ENCODE results near the gene ARFRP1. TPM values are rescaled to one million over a fixed set of nuclear protein-coding genes. Genes with fewer than 3 reads are reported as not detected.

ARFRP1 gene
- total and polyA plus RNA-seq, 2 experiments from 2014 or later, result 16.7 to 24.6 TPM

DNA sequence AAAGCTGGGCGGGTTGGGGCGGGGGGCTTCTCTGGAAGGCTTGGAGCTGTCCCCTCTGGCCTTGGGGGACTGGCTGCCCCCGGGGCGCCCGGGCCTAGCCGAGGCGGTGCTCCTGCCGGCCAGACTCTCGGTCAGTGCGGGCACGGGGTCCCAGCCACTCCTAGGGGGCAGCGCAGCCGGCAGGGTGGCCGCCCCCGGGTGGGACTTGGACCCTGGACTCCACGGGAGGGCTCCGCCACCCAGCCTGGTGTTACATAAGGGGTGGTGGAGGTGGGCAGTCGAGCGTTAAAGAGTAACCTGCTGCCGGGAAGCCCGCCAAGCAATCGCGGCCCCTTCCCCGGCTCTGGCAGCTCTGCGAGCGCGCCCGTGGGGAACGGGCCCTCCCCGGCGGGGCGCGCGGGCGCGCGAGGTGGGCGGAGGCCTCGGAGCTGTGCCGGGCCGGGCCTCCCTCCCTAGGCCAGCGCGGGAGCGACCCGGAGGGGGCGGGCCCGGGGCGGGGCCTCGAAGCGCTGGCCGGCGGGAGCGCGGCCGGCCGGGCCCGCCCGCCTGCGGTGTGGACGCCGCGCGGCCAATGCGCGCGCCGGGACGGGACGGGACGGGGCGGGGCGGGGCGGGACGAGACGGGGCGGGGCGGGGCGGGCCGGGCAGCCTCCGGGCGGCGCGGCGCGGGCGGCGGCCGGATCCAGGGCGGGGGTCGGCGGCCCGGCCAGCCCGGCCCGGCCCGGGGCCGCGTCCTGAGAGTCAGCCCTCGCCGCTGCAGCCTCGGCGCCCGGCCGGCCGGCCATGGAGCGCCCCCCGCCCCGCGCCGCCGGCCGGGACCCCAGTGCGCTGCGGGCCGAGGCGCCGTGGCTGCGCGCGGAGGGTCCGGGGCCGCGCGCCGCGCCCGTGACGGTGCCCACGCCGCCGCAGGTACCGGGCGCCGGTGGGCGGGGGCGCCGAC lies 31.6 kb upstream of the ARFRP1 start, which contains the start of gene SLC2A4RG:
SLC2A4RG (plus strand) TSS at position 647 of the 940 bp plus-strand sequence; CDS start at position 784, 137 bp downstream.
- Histone ChIP-seq H3K79me2 (replicated peaks; ENCODE audit: insufficient read depth) (no peaks in the 10 kb centered on the region), H3K4me3 (peak within 1 kb of the TSS; percentile 71), H3K4me2 (peak within 1 kb of the TSS; percentile 91), H3K4me1 (ENCODE audit: insufficient read depth) (peaks cover 7% of the 10 kb centered on the region; the same call in 1 of the 2 replicates), H2AFZ (no peak within 1 kb of the TSS; the same call in 1 of the 2 replicates), H3K9me2 (ENCODE audit: insufficient read depth) (no peaks in the 10 kb centered on the region), H4K20me1 (replicated peaks; ENCODE audit: insufficient read depth) (no peaks in the 10 kb centered on the region), H3K36me3 (ENCODE audit: insufficient read depth) (no peaks in the 10 kb centered on the region), H3K27ac (ENCODE audit: low read depth) (peak within 1 kb of the TSS; percentile 50; the same call in 1 of the 2 replicates), H3F3A (replicated peaks; ENCODE audit: low read depth) (peaks cover 12% of the 10 kb centered on the region; the same call in 1 of the 2 replicates), H3K27me3 (ENCODE audit: insufficient read depth) (peaks cover 6% of the 10 kb centered on the region)
- Mint-ChIP-seq H3K36me3 (ENCODE audit: low read depth) (peaks cover 8% of the 10 kb centered on the region), H3K4me3 (peak within 1 kb of the TSS; percentile 68; the same call in 2 of the 3 replicates), H3K27ac (no peak within 1 kb of the TSS), H3K9me3 (no peaks in the 10 kb centered on the region), H3K4me1 (no peaks in the 10 kb centered on the region), H3K27me3 (ENCODE audit: insufficient read depth, low read depth, poor library complexity) (peaks cover 12% of the 10 kb centered on the region)
- DNase-seq (ENCODE audit: low spot score) (peak; percentile 79), ATAC-seq (peak; percentile 16)
- TF ChIP-seq, protein P1, sequence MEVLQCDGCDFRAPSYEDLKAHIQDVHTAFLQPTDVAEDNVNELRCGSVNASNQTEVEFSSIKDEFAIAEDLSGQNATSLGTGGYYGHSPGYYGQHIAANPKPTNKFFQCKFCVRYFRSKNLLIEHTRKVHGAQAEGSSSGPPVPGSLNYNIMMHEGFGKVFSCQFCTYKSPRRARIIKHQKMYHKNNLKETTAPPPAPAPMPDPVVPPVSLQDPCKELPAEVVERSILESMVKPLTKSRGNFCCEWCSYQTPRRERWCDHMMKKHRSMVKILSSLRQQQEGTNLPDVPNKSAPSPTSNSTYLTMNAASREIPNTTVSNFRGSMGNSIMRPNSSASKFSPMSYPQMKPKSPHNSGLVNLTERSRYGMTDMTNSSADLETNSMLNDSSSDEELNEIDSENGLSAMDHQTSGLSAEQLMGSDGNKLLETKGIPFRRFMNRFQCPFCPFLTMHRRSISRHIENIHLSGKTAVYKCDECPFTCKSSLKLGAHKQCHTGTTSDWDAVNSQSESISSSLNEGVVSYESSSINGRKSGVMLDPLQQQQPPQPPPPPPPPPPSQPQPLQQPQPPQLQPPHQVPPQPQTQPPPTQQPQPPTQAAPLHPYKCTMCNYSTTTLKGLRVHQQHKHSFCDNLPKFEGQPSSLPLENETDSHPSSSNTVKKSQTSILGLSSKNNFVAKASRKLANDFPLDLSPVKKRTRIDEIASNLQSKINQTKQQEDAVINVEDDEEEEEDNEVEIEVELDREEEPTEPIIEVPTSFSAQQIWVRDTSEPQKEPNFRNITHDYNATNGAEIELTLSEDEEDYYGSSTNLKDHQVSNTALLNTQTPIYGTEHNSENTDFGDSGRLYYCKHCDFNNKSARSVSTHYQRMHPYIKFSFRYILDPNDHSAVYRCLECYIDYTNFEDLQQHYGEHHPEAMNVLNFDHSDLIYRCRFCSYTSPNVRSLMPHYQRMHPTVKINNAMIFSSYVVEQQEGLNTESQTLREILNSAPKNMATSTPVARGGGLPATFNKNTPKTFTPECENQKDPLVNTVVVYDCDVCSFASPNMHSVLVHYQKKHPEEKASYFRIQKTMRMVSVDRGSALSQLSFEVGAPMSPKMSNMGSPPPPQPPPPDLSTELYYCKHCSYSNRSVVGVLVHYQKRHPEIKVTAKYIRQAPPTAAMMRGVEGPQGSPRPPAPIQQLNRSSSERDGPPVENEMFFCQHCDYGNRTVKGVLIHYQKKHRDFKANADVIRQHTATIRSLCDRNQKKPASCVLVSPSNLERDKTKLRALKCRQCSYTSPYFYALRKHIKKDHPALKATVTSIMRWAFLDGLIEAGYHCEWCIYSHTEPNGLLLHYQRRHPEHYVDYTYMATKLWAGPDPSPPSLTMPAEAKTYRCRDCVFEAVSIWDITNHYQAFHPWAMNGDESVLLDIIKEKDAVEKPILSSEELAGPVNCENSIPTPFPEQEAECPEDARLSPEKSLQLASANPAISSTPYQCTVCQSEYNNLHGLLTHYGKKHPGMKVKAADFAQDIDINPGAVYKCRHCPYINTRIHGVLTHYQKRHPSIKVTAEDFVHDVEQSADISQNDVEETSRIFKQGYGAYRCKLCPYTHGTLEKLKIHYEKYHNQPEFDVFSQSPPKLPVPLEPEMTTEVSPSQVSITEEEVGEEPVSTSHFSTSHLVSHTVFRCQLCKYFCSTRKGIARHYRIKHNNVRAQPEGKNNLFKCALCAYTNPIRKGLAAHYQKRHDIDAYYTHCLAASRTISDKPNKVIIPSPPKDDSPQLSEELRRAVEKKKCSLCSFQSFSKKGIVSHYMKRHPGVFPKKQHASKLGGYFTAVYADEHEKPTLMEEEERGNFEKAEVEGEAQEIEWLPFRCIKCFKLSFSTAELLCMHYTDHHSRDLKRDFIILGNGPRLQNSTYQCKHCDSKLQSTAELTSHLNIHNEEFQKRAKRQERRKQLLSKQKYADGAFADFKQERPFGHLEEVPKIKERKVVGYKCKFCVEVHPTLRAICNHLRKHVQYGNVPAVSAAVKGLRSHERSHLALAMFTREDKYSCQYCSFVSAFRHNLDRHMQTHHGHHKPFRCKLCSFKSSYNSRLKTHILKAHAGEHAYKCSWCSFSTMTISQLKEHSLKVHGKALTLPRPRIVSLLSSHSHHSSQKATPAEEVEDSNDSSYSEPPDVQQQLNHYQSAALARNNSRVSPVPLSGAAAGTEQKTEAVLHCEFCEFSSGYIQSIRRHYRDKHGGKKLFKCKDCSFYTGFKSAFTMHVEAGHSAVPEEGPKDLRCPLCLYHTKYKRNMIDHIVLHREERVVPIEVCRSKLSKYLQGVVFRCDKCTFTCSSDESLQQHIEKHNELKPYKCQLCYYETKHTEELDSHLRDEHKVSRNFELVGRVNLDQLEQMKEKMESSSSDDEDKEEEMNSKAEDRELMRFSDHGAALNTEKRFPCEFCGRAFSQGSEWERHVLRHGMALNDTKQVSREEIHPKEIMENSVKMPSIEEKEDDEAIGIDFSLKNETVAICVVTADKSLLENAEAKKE (CRISPR knock-in tag; IDR thresholded peaks at IDR 0.05), result no peak
- TF ChIP-seq JUNB (IDR thresholded peaks at IDR 0.05; ENCODE audit: unreplicated experiment), result no peak
- no peak for TF ChIP-seq ZNF114 (CRISPR knock-in tag; IDR thresholded peaks at IDR 0.05)
- no peak for TF ChIP-seq STAT1 (IDR thresholded peaks at IDR 0.05; ENCODE audit: unreplicated experiment)
- TF ChIP-seq POLR2AphosphoS5 (IDR thresholded peaks at IDR 0.05; ENCODE audit: low read depth), result no peak
- no peak for TF ChIP-seq EZH2 (IDR thresholded peaks at IDR 0.05; ENCODE audit: low read depth, unreplicated experiment)
- no peak for TF ChIP-seq CREB1 (CRISPR knock-in tag; IDR thresholded peaks at IDR 0.05; ENCODE audit: low read depth)
- no peak for TF ChIP-seq ZNF331 (CRISPR knock-in tag; IDR thresholded peaks at IDR 0.05; ENCODE audit: low read depth)
- TF ChIP-seq ETS1 (IDR thresholded peaks at IDR 0.05), result no peak
- no peak for TF ChIP-seq NANOG (IDR thresholded peaks at IDR 0.05; ENCODE audit: borderline replicate concordance)
- TF ChIP-seq EZH2phosphoT487 (IDR thresholded peaks at IDR 0.05; ENCODE audit: unreplicated experiment), result no peak
- TF ChIP-seq, protein P2, sequence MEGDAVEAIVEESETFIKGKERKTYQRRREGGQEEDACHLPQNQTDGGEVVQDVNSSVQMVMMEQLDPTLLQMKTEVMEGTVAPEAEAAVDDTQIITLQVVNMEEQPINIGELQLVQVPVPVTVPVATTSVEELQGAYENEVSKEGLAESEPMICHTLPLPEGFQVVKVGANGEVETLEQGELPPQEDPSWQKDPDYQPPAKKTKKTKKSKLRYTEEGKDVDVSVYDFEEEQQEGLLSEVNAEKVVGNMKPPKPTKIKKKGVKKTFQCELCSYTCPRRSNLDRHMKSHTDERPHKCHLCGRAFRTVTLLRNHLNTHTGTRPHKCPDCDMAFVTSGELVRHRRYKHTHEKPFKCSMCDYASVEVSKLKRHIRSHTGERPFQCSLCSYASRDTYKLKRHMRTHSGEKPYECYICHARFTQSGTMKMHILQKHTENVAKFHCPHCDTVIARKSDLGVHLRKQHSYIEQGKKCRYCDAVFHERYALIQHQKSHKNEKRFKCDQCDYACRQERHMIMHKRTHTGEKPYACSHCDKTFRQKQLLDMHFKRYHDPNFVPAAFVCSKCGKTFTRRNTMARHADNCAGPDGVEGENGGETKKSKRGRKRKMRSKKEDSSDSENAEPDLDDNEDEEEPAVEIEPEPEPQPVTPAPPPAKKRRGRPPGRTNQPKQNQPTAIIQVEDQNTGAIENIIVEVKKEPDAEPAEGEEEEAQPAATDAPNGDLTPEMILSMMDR (conservative IDR thresholded peaks at IDR 0.05; ENCODE audit: low read depth in 2 of 2), result no peak
- TF ChIP-seq, protein P3, sequence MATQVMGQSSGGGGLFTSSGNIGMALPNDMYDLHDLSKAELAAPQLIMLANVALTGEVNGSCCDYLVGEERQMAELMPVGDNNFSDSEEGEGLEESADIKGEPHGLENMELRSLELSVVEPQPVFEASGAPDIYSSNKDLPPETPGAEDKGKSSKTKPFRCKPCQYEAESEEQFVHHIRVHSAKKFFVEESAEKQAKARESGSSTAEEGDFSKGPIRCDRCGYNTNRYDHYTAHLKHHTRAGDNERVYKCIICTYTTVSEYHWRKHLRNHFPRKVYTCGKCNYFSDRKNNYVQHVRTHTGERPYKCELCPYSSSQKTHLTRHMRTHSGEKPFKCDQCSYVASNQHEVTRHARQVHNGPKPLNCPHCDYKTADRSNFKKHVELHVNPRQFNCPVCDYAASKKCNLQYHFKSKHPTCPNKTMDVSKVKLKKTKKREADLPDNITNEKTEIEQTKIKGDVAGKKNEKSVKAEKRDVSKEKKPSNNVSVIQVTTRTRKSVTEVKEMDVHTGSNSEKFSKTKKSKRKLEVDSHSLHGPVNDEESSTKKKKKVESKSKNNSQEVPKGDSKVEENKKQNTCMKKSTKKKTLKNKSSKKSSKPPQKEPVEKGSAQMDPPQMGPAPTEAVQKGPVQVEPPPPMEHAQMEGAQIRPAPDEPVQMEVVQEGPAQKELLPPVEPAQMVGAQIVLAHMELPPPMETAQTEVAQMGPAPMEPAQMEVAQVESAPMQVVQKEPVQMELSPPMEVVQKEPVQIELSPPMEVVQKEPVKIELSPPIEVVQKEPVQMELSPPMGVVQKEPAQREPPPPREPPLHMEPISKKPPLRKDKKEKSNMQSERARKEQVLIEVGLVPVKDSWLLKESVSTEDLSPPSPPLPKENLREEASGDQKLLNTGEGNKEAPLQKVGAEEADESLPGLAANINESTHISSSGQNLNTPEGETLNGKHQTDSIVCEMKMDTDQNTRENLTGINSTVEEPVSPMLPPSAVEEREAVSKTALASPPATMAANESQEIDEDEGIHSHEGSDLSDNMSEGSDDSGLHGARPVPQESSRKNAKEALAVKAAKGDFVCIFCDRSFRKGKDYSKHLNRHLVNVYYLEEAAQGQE (IDR thresholded peaks at IDR 0.05; ENCODE audit: unreplicated experiment), result no peak
